Lower leg skin (tissue), 4 donors: ENCODE results near the gene AUTS2. TPM values are rescaled to one million over a fixed set of nuclear protein-coding genes. Genes with fewer than 3 reads are reported as not detected.

Source experiments
- DNase-seq, 2 donors: peaks; one replicate each; pipeline ENCODE4 v3.0.0-alpha.2; 2019; ENCODE audit warnings: low spot score in 2 of 2
- H3K4me3 ChIP-seq: fragments of 200-600 bp; sonication (generic); 2 replicates; pipeline ENCODE4 v1.5.1; 2017; ENCODE audit warnings: mild to moderate bottlenecking, low read depth; ENCODE audit not compliant: poor library complexity, severe bottlenecking
- POLR2A ChIP-seq, 2 donors: fragments of 450-650 bp; IDR thresholded peaks; one replicate each; pipeline ENCODE4 v1.6.1; 2016 to 2017; ENCODE audit warnings: antibody characterized with exemption in 2 of 2, mild to moderate bottlenecking in 1 of 2, moderate library complexity in 1 of 2
- WGBS, 2 donors: methylation state at CpG; one replicate each; pipeline ENCODE4 v1.1.5; 2018; 5-methylcytosine and 5-hydroxymethylcytosine counted together
- intact Hi-C: fragments of 100-400 bp; cut with DNase I; formaldehyde crosslinking; loops from one replicate; pipeline ENCODE4 v1.15.0; 2023; ENCODE audit warnings: low total_unique reads
- total RNA-seq, 4 donors: library from RNA; depleted of rRNA; stranded (reverse); fragments of >200 nt; gene quantifications; one replicate each; pipeline ENCODE4 v1.1.0, GENCODE V29; 2016
- TF ChIP-seq, protein P1 (sequence below), 3 donors: fragments of 450-650 bp; IDR thresholded peaks; one replicate each; pipeline ENCODE4 v1.5.1; 2016; ENCODE audit warnings: antibody characterized with exemption in 3 of 3, mild to moderate bottlenecking in 3 of 3, moderate library complexity in 2 of 3

Gene AUTS2
- total RNA-seq, 4 donors from 2014 or later = 30.8 to 41.9 (median 40.5) TPM

DNA sequence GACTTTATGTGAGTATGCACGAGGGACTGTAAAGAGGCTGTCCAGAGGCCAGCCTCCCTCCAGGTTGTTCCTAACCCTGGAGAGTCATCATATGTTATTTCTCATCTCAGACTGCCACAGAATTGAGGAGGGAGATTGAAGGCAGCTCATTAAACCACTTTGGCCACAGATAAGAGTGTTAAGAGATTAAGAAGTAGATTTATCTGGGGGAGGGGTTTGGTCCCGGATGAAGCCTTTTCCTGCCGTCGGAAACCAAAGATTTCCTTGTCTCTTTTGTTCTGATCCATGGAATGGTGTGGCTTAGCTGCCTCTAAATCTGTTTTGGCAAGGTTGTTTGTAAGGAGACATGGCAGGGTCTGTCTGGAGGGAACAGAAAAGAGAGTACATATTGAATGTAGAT is 338.8 kb downstream of the AUTS2 start:
- TF ChIP-seq POLR2A (IDR thresholded peaks at IDR 0.05) = no peak
- TF ChIP-seq, protein P1, sequence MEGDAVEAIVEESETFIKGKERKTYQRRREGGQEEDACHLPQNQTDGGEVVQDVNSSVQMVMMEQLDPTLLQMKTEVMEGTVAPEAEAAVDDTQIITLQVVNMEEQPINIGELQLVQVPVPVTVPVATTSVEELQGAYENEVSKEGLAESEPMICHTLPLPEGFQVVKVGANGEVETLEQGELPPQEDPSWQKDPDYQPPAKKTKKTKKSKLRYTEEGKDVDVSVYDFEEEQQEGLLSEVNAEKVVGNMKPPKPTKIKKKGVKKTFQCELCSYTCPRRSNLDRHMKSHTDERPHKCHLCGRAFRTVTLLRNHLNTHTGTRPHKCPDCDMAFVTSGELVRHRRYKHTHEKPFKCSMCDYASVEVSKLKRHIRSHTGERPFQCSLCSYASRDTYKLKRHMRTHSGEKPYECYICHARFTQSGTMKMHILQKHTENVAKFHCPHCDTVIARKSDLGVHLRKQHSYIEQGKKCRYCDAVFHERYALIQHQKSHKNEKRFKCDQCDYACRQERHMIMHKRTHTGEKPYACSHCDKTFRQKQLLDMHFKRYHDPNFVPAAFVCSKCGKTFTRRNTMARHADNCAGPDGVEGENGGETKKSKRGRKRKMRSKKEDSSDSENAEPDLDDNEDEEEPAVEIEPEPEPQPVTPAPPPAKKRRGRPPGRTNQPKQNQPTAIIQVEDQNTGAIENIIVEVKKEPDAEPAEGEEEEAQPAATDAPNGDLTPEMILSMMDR (IDR thresholded peaks at IDR 0.05) = no peak
- WGBS, 2 donors = 86 to 92% methylated on average over 4 of the region's 4 CpGs
- no peak for DNase-seq
- no peak overlapping the region for H3K4me3 ChIP-seq
- intact Hi-C loops = no loop called here

GRCh38 chr7:69939317-69939716 is 341.0 kb downstream of the AUTS2 start:
- H3K4me3 ChIP-seq = no peak overlapping the region
- intact Hi-C loops = no loop called here
- 86 to 98% methylated on average over 1 of the region's 1 CpG for WGBS, 2 donors
- TF ChIP-seq, protein P1 (IDR thresholded peaks at IDR 0.05) = no peak
- no peak for TF ChIP-seq POLR2A (IDR thresholded peaks at IDR 0.05)
- DNase-seq = no peak

GRCh38 chr7:69941077-69941651 is 342.9 kb downstream of the AUTS2 start:
- 83 to 87% methylated on average over 7 of the region's 7 CpGs for WGBS, 2 donors
- intact Hi-C loops = no loop called here
- DNase-seq = no peak
- H3K4me3 ChIP-seq = no peak overlapping the region
- TF ChIP-seq, protein P1 (IDR thresholded peaks at IDR 0.05) = no peak
- TF ChIP-seq POLR2A (IDR thresholded peaks at IDR 0.05) = no peak

GRCh38 chr7:69942573-69942972 is 344.3 kb downstream of the AUTS2 start:
- H3K4me3 ChIP-seq = no peak overlapping the region
- no peak for DNase-seq
- 84 to 87% methylated on average over 1 of the region's 1 CpG for WGBS, 2 donors
- intact Hi-C loops = no loop called here
- TF ChIP-seq, protein P1 (IDR thresholded peaks at IDR 0.05) = no peak
- no peak for TF ChIP-seq POLR2A (IDR thresholded peaks at IDR 0.05)

DNA sequence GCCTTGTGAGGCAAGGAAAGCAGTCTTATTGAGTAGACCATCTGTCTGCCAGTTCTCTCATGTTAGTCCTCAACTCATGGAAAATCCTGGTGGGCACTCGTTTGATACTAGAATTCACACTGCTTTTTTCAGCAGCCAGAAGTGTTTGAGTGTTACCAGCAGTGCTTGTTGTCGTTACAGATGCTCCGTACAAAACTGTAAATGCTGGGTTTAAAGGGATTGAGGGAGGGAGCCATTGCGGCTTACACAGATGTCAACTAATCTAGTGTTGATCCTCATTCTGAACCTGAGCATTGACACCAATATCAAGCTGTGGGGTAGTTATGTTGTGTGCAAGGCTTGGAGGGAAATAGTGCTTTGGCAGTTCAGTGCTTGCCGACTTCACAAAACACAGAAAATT is 348.6 kb downstream of the AUTS2 start:
- WGBS, 2 donors = 87 to 88% methylated on average over 5 of the region's 5 CpGs
- no peak for DNase-seq

More for the DNA sequence above, 348.6 kb downstream of the AUTS2 start:
- H3K4me3 ChIP-seq = no peak overlapping the region
- intact Hi-C loops = no loop called here
- TF ChIP-seq, protein P1 (IDR thresholded peaks at IDR 0.05) = no peak
- TF ChIP-seq POLR2A (IDR thresholded peaks at IDR 0.05) = no peak
